Activated gamma-delta T cell treated with anti-CD3 and anti-CD28 coated beads, Interleukin-2, amount 50 U/mL, for 16 hours (primary cell): ENCODE data around the gene ZBTB17.
A peak's percentile ranks its signal among the peaks of the same experiment; 100 is the strongest.
"Not testable (repeated sequence)": the region's sequence is repeated elsewhere in the genome, so short reads cannot be mapped to it uniquely, and the experiment has no call there.

Experiments
- DNase-seq: peaks from one replicate; pipeline ENCODE4 v3.0.0-alpha.2; 2020; ENCODE audit warnings: low read depth

Gene ZBTB17

DNA sequence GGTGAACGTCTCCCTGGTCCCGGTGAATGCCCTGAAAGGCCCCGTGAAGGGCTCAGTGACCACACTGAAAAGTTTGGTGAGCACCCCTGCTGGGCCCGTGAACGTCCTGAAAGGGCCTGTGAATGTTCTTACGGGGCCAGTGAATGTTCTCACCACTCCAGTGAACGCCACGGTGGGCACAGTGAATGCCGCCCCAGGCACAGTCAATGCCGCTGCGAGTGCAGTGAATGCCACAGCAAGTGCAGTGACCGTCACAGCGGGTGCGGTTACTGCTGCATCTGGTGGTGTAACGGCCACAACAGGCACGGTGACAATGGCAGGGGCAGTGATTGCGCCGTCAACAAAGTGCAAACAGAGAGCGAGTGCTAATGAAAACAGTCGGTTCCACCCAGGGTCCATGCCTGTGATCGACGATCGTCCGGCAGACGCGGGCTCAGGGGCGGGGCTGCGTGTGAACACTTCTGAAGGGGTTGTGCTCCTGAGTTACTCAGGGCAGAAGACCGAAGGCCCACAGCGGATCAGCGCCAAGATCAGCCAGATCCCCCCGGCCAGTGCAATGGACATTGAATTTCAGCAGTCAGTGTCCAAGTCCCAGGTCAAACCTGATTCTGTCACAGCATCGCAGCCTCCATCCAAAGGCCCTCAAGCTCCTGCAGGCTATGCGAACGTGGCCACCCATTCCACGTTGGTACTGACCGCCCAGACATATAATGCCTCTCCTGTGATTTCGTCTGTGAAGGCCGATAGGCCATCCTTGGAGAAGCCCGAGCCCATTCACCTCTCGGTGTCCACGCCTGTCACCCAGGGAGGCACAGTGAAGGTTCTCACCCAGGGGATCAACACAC is 41.5 kb downstream of the ZBTB17 start:
- DNase-seq: no peak

DNA sequence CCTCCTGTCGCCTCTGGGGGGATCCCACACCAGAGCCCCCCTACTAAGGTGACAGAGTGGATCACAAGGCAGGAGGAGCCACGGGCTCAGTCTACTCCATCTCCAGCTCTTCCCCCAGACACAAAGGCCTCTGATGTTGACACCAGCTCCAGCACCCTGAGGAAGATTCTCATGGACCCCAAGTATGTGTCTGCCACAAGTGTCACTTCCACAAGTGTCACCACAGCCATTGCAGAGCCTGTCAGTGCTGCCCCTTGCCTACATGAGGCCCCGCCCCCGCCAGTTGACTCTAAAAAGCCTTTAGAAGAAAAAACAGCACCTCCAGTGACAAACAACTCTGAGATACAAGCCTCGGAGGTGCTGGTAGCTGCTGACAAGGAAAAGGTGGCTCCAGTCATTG is 42.2 kb downstream of the ZBTB17 start:
- no peak for DNase-seq

DNA sequence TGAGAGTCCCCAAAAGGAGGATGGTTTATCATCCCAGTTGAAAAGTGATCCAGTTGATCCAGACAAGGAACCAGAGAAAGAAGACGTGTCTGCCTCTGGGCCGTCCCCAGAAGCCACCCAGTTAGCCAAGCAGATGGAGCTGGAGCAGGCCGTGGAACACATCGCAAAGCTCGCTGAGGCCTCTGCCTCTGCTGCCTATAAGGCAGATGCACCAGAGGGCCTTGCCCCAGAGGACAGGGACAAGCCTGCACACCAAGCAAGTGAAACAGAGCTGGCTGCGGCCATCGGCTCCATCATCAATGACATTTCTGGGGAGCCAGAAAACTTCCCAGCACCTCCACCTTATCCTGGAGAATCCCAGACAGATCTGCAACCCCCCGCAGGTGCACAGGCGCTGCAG is 43.3 kb downstream of the ZBTB17 start:
- no peak for DNase-seq

DNA sequence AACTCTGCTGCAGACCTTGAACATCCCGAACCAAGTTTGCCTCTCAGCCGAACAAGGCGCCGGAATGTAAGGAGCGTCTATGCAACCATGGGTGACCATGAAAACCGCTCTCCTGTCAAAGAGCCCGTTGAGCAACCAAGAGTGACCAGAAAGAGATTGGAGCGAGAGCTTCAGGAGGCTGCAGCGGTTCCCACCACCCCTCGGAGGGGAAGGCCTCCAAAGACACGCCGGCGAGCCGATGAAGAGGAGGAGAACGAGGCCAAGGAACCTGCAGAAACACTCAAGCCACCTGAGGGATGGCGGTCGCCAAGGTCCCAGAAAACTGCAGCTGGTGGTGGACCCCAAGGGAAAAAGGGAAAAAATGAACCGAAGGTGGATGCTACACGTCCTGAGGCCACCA is 44.0 kb downstream of the ZBTB17 start:
- no peak for DNase-seq

DNA sequence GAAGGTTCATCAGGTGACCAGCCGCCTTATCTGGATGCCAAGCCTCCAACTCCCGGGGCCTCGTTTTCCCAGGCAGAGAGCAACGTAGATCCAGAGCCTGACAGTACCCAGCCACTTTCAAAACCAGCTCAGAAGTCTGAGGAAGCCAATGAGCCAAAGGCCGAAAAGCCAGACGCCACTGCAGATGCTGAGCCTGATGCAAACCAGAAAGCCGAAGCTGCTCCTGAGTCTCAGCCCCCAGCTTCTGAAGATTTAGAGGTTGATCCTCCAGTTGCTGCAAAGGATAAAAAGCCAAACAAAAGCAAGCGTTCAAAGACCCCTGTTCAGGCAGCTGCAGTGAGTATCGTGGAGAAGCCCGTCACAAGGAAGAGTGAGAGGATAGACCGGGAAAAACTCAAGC is 44.5 kb downstream of the ZBTB17 start:
- DNase-seq: no peak

DNA sequence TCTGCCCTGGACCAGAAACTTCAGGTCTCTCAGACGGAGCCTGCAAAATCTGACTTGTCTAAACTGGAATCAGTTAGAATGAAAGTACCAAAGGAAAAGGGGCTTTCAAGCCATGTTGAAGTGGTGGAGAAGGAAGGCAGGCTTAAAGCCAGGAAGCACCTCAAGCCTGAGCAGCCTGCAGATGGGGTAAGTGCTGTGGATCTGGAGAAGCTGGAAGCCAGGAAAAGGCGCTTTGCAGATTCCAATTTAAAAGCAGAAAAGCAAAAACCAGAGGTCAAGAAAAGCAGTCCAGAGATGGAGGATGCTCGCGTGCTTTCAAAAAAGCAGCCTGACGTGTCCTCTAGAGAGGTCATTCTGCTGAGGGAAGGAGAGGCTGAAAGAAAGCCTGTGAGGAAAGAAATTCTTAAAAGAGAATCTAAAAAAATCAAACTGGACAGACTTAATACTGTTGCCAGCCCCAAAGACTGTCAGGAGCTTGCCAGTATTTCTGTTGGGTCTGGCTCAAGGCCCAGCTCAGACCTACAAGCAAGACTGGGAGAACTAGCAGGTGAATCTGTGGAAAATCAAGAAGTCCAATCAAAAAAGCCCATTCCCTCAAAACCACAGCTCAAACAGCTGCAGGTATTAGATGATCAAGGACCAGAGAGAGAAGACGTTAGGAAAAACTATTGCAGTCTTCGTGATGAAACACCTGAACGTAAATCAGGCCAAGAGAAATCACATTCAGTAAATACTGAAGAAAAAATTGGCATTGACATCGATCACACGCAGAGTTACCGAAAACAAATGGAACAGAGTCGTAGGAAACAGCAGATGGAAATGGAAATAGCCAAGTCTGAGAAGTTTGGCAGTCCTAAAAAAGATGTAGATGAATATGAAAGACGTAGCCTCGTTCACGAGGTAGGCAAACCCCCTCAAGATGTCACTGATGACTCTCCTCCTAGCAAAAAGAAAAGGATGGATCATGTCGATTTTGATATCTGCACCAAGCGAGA is 46.6 kb downstream of the ZBTB17 start:
- no peak for DNase-seq

DNA sequence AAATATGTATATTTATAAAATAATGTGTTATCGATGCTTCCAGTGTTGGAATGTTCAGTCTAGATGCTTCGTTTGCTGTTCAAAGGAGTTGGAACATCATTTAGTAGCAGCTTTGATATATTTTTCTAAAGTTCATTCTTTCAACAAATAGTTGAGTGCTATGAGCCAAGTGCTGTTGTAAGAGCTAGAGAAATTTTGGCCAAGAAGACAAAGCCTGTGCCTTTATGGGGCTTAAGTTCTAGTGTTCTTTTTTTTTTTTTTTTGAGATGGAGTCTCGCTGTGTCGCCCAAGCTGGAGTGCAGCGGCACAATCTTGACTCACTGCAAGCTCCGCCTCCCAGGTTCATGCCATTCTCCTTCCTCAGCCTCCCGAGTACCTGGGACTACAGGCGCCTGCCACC is 49.5 kb downstream of the ZBTB17 start:
- not testable (repeated sequence) for DNase-seq

DNA sequence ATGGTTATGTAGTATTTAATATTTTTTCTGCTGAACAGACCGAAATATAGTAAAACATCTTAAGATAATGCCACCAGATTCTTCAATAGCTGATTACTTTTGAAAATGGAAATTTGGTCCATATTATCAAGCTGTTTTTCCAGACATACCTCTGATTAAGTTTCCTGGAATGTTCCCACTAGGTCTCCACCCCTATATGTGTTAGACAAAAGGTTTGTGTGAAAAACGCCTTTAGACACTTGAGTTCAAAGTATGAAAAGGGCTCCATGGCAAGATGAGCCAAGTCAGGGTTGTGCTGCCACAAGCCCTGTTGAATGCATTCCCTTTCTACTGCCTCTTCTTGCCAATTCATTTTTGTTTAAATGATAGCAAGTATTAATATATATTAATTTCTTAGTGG is 52.7 kb downstream of the ZBTB17 start:
- no peak for DNase-seq

DNA sequence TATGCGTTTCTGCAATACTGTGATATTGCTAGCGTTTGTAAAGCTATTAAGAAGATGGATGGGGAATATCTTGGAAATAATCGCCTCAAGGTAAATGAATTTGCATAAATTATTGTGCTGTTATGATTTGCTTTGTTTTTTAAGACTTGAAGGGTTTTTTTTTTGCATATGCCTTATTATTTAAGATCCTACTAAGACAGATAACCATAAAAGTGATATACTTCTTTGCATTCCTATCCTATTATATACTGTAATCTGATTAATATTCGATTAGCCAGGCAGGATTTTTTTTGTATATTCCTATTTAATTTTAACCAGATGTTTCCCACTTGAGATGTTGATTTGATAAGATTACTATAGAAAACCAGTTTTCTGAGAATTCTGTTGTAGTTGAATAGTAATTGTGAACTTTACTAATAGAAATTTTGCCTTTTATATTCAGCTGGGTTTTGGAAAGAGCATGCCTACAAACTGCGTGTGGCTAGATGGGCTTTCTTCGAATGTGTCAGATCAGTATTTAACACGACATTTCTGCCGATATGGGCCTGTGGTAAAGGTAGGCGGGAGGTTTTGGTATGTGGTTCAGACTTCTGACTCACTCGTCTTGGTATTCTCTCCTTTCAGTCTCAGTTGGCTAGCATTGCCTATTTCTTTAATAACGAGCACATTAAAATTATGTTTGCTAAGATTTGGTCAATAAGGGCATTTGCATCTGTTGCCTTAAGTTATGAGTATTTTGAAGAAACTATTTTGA is 56.8 kb downstream of the ZBTB17 start:
- peak; percentile 59 for DNase-seq

DNA sequence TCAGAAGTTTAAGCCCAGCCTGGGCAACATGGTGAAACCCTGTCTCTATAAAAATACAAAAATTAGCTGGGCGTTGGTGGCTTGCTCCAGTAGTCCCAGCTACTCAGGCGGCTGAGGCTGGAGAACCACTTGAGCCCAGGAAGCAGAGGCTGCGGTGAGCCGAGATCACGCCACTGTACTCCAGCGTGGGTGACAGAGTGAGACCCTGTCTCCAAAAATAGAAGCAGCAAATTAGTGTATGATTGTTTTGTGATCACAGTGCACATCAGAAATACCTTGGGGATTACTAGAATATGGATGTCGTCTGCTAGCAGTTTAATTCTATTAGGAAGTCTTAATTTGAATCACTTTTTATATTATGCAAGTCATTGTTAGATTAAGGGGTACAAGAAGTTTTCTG is 59.0 kb downstream of the ZBTB17 start:
- no peak for DNase-seq

DNA sequence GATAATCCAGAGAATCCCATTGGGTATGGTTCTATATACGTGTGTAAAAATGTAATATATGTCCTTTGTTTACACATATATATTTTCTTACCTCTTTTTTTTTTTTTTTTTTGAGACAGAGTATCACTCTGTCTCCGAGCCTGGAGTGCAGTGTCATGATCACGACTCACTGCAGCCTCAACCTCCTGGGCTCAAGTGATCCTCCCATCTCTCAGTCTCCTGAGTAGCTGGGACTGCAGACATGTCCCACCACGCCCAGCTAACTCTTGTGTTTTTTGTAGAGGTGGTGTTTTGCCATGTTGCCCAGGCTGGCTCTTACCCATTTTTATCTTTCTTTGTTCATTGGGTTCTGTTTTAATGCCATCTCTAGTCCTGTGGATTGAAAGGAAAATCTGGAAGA is 59.5 kb downstream of the ZBTB17 start:
- no peak for DNase-seq

DNA sequence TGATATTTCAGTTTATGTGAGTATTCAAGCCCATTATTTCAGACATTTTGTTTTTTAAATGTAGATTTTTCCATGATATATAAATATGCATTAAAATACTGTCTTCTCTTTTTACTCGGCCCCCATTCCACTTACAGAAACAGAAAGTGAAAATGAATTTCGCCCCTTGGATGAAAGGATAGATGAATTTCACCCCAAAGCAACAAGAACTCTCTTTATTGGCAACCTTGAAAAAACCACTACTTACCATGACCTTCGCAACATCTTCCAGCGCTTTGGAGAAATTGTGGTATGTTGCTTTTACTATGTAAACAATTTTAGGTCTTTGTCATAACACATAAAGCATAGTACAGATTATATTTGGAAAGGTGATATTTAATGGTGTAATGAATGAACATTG is 59.9 kb downstream of the ZBTB17 start:
- no peak for DNase-seq

DNA sequence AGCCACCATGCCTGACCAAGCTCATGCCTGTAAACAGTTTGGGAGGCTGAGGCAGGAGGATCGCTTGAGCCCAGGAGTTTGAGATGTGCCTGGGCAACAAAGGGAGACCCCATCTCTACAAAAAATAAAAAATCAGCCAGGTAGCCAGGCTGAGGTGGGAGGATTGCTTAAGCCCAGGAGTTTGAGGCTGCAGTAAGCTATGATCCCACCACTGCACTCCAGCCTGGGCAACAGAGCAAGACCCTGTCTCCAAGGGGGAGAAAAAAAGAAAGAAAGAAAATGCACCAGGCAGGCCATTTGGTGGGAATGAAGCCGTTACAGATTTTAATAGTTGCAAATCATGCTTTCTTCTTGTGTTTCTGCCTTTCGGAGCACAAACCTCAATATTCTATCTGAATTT is 62.3 kb downstream of the ZBTB17 start:
- DNase-seq: not testable (repeated sequence)

DNA sequence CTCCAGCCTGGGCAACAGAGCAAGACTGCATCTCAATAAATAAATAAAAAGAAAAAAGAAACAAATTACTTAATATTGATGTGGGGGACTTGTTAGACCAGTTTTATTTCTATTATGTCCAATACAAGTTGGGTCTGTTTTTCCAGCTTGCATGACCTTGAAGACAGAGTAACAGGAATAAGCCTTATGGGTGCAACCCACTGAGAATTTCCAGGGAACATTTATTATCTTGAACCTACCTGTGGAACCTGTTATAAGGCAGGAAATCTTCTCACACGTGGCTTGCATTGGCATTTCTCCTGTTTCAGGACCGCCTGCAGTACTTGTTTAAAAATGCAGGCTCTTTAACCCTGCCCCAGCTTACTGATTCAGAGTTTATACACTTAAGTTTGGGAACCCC is 64.0 kb downstream of the ZBTB17 start:
- no peak for DNase-seq

DNA sequence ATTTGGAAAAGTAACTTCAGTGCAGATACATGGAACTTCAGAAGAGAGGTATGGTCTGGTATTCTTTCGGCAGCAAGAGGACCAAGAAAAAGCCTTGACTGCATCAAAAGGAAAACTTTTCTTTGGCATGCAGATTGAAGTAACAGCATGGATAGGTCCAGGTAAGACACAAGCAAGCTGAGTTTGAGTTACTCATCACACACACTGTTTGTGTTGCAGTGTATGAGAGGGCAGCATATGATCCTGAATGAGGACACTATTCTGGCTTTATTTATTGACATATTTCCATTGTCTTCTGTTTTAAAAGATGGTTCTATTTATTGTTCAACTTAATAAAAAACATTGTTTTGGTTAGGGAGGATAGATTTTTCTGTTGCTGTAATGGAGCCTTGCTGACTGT is 64.8 kb downstream of the ZBTB17 start:
- no peak for DNase-seq

DNA sequence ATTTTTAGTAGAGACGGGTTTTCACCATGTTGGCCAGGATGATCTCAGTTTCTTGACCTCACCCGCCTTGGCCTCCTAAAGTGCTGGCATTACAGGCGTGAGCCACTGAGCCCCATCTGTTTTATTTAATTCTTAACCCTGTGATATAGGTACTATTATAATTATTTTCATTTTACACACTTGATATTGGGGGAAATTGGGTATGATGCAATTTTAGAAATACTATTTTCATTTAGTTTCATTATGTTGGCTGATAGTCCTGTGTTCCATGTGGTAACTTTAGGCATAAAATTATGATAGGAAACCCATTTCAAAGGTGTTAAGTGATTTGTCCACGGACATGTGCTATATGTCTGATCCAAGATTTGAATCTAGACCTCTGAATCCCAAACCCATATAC is 67.3 kb downstream of the ZBTB17 start:
- no peak for DNase-seq

DNA sequence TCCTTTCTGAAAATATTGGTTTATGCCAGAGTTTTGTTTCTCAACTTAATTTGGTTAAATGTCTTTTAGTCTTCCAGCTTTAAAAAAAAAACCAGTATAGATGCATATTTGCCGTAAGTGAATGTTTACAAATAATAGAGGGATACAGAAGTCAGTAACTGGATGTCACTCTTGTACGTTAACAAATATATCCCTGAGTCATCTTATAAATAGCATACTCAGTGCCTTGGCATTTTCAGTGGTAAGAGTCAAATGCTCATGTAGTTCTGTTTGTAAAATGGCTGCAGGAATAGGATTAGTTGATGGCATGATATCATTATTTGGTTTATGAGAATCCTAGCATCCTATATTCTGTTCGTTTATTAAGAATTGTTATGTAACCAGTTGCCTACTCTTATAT is 73.0 kb downstream of the ZBTB17 start:
- DNase-seq: no peak

DNA sequence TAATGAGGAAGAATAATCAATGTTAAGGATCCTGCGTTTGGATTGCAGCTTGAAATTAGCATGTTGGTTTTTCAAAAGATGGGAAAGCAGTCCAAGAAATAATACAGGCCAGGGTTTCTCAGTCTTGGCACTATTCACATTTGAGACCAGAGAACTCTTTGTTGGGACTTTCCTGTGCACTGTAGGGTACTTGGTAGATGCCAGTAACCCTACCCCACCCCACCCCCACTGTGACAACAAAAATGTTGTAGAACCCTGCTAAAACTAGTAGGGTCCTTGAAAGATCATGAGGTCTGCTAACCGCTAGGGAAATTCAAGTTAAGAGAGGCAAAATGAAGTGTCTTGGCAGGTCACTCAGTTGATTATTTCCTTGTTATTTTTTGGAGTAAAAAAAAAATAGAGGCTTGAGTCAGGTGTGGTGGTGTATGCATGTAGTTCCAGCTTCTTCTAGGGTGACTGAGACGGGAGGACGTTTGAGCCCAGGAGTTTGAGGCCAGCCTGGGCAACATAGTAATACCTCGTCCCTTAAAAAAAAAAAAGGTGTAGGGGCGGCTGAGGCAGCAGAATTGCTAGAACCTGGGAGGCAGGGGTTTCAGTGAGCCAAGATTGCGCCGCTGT is 75.1 kb downstream of the ZBTB17 start:
- DNase-seq: no peak

DNA sequence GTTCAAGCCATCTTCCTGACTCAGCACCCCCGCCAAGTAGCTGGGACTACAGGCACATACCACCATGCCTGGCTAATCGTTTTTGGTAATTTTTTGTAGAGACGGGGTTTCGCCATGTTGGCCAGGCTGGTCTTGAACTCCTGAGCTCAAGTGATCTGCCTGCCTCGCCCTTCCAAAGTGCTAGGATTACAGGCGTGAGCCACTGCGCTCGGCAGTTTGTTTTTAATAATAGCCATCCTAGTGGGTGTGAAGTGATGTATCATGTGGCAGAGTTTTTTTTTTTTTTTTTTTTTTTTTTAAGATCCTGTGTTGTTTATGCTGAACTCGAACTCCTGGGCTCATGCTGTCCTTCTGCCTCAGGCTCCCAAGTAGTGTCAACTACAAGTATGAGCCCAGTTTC is 76.6 kb downstream of the ZBTB17 start:
- DNase-seq: no peak

DNA sequence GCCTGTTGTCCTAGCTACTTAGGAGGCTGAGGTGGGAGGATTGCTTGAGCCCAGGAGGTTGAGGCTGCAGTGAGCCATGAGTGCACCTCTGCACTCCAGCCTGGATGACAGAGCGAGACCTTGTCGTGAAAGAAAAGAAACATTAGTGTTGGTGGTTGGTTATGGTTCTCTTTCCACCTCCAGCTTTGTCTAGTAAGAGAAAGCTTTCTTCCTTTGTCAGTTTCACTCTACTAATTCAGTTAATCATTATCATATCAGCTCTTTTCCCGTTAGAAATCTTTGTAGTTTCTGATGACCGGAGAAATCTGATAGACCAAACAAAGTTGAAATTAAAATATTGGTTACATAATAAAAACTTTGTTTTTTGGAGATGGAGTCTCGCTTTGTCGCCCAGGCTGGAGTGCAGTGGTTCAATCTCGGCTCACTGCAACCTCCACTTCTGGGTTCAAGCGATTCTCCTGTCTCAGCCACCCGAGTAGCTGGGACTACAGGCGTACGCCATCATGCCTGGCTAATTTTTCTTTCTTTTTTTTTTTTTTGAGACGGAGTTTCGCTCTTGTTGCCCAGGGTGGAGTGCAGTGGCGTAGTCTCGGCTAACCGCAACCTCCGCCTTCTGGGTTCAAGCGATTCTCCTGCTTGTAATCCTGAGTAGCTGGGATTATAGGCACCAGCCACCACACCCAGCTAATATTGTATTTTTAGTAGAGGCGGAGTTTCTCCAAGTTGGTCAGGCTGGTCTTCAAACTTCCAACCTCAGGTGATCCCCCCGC is 78.9 kb downstream of the ZBTB17 start:
- not testable (repeated sequence) for DNase-seq

DNA sequence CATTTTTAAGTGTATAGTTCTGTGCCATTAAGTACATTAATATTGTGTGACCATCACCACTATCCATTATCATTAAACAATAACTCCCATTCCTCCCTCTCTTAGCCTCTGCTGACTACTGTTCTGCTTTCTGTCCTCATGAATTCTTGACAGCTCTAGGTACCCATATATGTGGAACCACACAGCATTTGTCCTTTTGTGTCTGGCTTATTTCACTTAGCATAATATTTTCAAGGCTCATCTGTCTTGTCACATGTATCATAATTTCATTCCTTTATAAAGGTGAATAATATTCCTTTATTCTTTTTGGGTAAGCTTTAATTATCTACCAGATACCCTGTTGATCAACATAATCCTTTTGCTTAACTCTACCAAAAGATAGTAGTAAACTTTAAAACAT is 80.7 kb downstream of the ZBTB17 start:
- DNase-seq: no peak
